Esophagus (tissue), 2 donors: ENCODE results near the gene MCF2L2. TPM values are rescaled to one million over a fixed set of nuclear protein-coding genes. Genes with fewer than 3 reads are reported as not detected.
"Not testable (repeated sequence)": the region's sequence is repeated elsewhere in the genome, so short reads cannot be mapped to it uniquely, and the experiment has no call there.

Experiments
- H3K27ac ChIP-seq, 2 donors: one replicate each; pipeline ENCODE4 v1.5.1; 2013; ENCODE audit warnings: low read depth in 2 of 2, mild to moderate bottlenecking in 2 of 2, inconsistent platforms in 1 of 2, low read length in 1 of 2, moderate library complexity in 1 of 2
- H3K27me3 ChIP-seq, 2 donors: one replicate each; pipeline ENCODE4 v1.6.1; 2013; ENCODE audit warnings: low read length in 2 of 2, control low read depth in 1 of 2, mild to moderate bottlenecking in 1 of 2; ENCODE audit not compliant: insufficient read depth in 2 of 2, control insufficient read depth in 1 of 2
- H3K36me3 ChIP-seq, 2 donors: one replicate each; pipeline ENCODE4 v1.6.1; 2013; ENCODE audit warnings: low read length in 1 of 2; ENCODE audit not compliant: control insufficient read depth in 2 of 2, insufficient read depth in 2 of 2
- H3K4me1 ChIP-seq, 2 donors: one replicate each; pipeline ENCODE4 v1.6.1; 2013; ENCODE audit warnings: low read length in 1 of 2; ENCODE audit not compliant: control insufficient read depth in 2 of 2, insufficient read depth in 2 of 2
- H3K4me3 ChIP-seq, 2 donors: one replicate each; pipeline ENCODE4 v1.5.1; 2013; ENCODE audit warnings: low read length in 2 of 2, mild to moderate bottlenecking in 2 of 2, low read depth in 1 of 2, moderate library complexity in 1 of 2
- H3K9me3 ChIP-seq, 2 donors: one replicate each; pipeline ENCODE4 v1.6.1; 2013; ENCODE audit warnings: mild to moderate bottlenecking in 2 of 2, low read depth in 1 of 2, low read length in 1 of 2, moderate library complexity in 1 of 2; ENCODE audit not compliant: control insufficient read depth in 2 of 2, insufficient read depth in 1 of 2
- WGBS, 2 donors: extraction: QIAGEN DNeasy Blood & Tissue Kit; methylation state at CpG; one replicate each; pipeline ENCODE4 v1.1.7; 2013; 5-methylcytosine and 5-hydroxymethylcytosine counted together
- polyA plus RNA-seq, 2 donors: library from polyadenylated mRNA; stranded (reverse); fragments of 200-250 nt; gene quantifications; one replicate each; pipeline ENCODE4 v1.2.3, GENCODE V29; 2013
- donor health status: healthy with polysubstance abuse.
- donor health status: Bipolar disorder and iron deficiency.

MCF2L2 gene
- polyA plus RNA-seq, 2 donors = 0.21 to 0.26 TPM

DNA sequence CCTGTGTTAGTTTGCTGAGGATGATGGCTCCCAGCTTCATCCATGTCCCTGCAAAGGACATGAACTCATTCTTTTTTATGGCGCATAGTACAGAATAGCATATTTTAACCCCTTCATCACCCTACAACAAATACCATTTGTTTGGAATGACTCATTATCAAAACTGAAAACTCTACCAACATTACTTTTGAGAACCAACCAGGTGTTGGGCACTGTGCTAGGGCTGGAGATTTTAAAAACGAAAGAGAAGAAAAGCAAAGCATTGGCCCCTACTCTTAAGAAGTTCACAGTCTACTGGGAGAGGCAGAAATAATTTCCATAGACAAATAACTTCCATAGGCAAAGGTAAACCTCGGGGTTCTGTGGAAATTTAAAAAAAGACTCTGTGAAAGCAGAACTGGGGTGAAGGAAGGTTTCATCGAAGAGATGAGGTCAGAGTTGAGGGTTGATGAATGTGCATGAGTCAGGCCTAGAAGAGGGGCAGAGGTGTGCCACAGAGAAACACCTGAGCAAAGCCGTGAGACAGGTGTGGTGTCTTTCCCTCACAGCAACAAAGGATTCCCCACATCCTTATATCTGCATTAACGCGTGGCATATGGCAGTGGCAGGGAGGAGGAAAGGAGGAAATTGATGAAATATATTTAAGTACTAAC lies 51.0 kb downstream of the MCF2L2 start:
- WGBS, 2 donors = 62 to 68% methylated on average over 7 of the region's 7 CpGs
- no peaks in the 10 kb centered on the region for H3K4me1 ChIP-seq
- no peaks in the 10 kb centered on the region for H3K9me3 ChIP-seq
- peak overlapping the region; percentile 15 to 63 for H3K27ac ChIP-seq
- H3K36me3 ChIP-seq = no peaks in the 10 kb centered on the region
- H3K4me3 ChIP-seq = no peak overlapping the region
- H3K27me3 ChIP-seq = no peaks in the 10 kb centered on the region

DNA sequence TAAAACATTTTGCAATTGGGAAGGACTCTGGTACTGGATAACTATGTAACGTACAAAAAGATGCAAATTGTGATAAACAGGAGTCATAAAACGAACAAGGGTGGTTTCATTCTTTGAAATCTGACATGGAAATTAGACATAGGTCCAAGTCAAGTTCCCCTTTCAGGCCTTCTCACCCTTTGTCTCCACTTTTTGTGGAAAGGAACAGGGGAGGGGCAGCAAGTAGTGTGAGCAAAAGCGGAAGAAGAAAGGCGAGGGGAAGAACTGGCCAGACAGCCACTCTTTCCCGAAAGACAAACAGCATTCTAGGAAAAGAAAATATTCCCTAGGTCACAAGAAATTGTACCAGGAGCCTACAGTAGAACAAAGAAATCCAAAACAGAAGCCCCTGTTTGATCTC lies 52.6 kb downstream of the MCF2L2 start:
- Histone ChIP-seq H3K36me3 (no peaks in the 10 kb centered on the region), H3K27ac (no peak overlapping the region), H3K4me1 (no peaks in the 10 kb centered on the region), H3K27me3 (no peaks in the 10 kb centered on the region), H3K9me3 (no peaks in the 10 kb centered on the region), H3K4me3 (no peak overlapping the region)
- 79 to 80% methylated on average over 5 of the region's 5 CpGs for WGBS, 2 donors

DNA sequence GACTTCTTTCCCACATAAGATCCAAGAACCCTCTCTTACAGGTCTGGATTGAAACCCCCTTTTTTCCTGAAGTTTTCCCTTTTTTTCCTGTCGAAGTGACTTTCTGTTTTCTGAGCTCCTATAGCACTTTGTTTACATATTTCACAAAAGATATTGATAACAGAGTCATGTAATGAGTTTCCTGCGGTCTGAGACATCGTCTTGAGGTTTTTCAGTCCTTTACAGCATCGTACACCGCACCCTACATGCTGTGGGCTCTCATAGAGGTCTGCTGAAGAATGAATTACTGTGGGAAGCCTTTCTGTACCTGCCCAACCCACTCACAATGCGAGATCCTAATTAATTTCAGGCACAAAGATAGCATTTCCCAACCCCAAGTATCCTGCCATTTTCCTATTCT lies 53.1 kb downstream of the MCF2L2 start:
- H3K9me3 ChIP-seq = no peaks in the 10 kb centered on the region
- no peak overlapping the region for H3K27ac ChIP-seq
- 70 to 80% methylated on average over 6 of the region's 6 CpGs for WGBS, 2 donors
- no peaks in the 10 kb centered on the region for H3K36me3 ChIP-seq
- H3K4me1 ChIP-seq = no peaks in the 10 kb centered on the region
- H3K4me3 ChIP-seq = no peak overlapping the region
- no peaks in the 10 kb centered on the region for H3K27me3 ChIP-seq

DNA sequence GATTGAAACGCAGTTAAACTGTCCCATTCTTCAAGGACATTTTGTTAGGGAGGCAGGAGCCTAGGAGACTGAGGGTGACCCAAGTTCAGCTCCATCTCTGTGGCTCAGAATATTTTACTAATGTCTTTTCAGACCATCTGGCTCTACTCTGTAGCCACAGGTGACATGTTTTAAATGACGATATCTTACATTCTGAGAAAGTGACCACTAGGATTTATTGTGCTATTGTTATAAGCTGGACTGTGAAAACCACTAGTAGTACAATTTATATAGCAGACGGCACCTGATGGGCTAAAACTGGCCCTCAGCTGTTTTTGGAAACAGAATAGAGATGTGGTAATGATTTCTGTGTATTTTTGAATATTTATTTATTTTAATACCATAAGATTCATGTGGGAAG lies 55.5 kb downstream of the MCF2L2 start:
- H3K27ac ChIP-seq = no peak overlapping the region
- 77 to 92% methylated on average over 3 of the region's 3 CpGs for WGBS, 2 donors
- H3K4me1 ChIP-seq = no peaks in the 10 kb centered on the region
- no peak overlapping the region for H3K4me3 ChIP-seq
- H3K27me3 ChIP-seq = no peaks in the 10 kb centered on the region
- no peaks in the 10 kb centered on the region for H3K9me3 ChIP-seq
- no peaks in the 10 kb centered on the region for H3K36me3 ChIP-seq

DNA sequence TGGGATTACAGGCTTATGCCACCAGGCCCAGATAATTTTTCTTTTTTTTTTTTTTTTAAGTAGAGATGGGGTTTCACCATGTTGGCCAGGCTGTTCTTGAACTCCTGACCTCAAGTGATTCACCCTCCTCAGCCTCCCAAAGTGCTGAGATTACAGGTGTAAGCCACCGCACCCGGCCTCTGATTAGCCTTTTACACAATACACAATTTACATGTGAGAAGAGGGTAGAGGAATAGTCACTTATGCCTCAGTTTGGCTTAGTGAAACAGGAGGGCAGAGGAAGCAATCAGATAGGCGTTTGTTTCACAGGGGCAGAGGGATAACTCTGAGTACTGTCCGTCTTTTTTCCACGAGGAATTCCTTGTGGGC lies 56.8 kb downstream of the MCF2L2 start:
- 58 to 86% methylated on average over 5 of the region's 5 CpGs for WGBS, 2 donors

DNA sequence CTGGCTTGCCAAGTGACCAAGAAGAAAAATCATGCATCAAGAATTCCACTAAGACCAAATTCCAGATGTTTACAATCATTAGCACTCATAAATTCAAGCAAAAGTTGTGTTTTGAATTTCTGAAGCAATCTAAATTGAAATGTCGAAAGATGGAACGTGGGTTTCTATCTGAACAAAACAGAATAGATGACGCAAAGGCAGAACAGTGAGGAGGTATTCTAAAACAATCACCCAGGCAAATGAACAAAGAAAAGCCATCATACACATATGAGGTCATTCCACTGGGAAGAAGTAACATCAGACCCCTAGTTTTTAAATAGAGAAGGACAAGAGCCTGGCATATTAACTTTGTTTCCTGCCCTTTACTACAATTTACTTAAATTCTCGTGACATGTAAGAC lies 58.0 kb downstream of the MCF2L2 start:
- Histone ChIP-seq H3K4me1 (no peaks in the 10 kb centered on the region), H3K4me3 (no peak overlapping the region), H3K9me3 (no peaks in the 10 kb centered on the region), H3K27me3 (no peaks in the 10 kb centered on the region), H3K36me3 (no peaks in the 10 kb centered on the region), H3K27ac (peak overlapping the region; percentile 67 to 68)
- WGBS, 2 donors = 87 to 94% methylated on average over 4 of the region's 4 CpGs

More for the DNA sequence above, 56.8 kb downstream of the MCF2L2 start:
- not testable (repeated sequence) for H3K4me1 ChIP-seq, H3K36me3 ChIP-seq, H3K27me3 ChIP-seq, H3K4me3 ChIP-seq, H3K9me3 ChIP-seq
- H3K27ac ChIP-seq = peak overlapping the region; percentile 21 to 83

DNA sequence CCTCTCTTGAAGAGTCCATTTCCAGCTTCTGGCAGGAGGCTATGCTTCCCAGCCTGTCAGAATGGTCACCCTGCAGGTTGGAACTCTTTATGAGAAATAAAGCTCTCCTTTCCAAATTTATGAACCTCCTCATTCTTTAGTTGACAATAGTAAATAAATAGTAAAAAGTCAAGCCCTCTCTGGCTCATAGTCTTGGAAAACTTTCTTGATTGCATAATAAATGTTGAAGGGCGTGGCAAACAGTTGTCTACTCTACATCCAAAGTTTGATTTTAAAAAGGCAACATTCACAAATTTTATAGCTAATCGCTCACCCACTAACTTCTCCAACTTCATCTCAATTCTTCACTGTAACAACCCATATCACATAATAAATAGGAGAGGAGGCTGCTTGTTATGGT lies 58.8 kb downstream of the MCF2L2 start:
- Histone ChIP-seq H3K4me3 (no peak overlapping the region), H3K9me3 (no peaks in the 10 kb centered on the region), H3K4me1 (no peaks in the 10 kb centered on the region), H3K27ac (peak overlapping the region; percentile 15 to 67), H3K36me3 (no peaks in the 10 kb centered on the region), H3K27me3 (no peaks in the 10 kb centered on the region)
- WGBS, 2 donors = 75 to 76% methylated on average over 2 of the region's 2 CpGs

DNA sequence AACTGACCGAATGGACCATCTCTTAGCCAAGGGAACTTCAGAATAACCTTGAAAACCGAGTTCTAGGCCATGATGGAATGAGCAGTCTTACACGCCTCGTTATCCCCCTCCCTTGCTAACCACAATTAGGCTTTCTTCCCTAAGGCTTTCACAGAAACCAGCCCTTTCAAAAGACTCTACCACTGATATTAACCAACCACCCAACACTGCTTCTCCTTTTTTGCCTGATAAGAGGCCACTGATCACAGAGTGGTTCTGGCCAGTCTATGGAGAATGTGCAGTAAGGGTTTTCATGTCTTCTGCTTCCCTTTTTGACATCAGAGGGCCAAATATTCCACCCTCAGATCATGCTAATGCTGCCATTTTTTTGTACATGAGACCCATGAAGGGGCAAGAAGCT lies 59.3 kb downstream of the MCF2L2 start:
- Histone ChIP-seq H3K4me1 (no peaks in the 10 kb centered on the region), H3K9me3 (no peaks in the 10 kb centered on the region), H3K27me3 (no peaks in the 10 kb centered on the region), H3K27ac (no peak overlapping the region), H3K36me3 (no peaks in the 10 kb centered on the region), H3K4me3 (no peak overlapping the region)
- WGBS, 2 donors = 89 to 95% methylated on average over 4 of the region's 4 CpGs

DNA sequence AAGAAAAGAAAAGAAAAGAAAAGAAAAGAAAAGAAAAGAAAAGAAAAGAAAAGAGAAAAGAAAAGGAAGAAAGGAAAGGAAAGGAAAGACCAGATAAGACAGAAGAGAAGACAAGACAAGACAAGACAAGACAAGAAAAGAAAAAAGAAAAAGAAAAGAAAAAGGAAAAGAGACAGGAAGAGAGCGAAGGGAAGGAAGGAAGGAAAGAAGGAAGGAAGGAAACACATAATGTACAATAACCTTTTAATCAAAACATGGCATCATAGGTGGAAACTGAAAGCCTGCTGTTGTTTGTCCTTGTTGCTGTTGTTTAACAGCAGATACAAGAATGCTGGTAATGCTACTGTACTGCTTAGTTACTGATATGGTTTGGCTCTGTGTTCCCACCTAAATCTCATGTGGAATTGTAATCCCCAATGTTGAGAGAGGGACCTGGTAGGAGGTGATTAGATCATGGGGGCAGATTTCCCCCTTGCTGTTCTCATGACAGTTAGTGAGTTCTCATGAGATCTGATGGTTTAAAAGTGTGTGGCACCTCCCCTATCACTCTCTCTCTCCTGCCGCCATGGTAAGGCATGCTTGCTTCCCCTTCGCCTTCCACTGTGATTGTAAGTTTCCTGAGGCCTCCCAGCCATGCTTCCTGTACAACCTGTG lies 67.3 kb downstream of the MCF2L2 start:
- Histone ChIP-seq H3K27ac (no peak overlapping the region), H3K9me3 (no peaks in the 10 kb centered on the region), H3K4me1 (no peaks in the 10 kb centered on the region), H3K36me3 (no peaks in the 10 kb centered on the region), H3K4me3 (no peak overlapping the region), H3K27me3 (no peaks in the 10 kb centered on the region)
- WGBS, 2 donors = 95 to 97% methylated on average over 3 of the region's 3 CpGs

DNA sequence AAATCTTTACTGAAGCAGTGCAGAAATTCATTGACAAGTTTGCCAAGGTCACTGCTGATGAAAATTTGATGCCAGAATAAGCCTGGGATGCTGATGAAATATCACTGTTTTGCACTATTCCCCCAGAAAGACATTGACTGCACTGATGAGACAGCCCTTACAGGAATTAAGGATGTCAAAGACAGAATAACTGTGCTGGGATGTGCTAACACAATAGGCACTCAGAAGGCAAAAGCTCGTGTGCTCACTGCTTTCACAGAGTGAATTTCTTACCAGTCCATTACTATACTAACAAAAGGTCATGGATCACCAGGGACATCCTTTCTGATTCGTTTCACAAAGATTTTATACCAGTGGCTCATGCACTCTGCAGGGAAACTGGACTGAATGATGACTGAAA lies 69.4 kb downstream of the MCF2L2 start:
- Histone ChIP-seq H3K4me1 (no peaks in the 10 kb centered on the region), H3K27ac (no peak overlapping the region), H3K4me3 (no peak overlapping the region), H3K36me3 (no peaks in the 10 kb centered on the region), H3K27me3 (no peaks in the 10 kb centered on the region), H3K9me3 (no peaks in the 10 kb centered on the region)
- 63% methylated on average over 2 of the region's 2 CpGs for WGBS, 2 donors
